Measurements from ENCODE around the gene MKNK1.

GRCh38 chr1:46630719-46631118 lies 26.7 kb upstream of the MKNK1 start:
- TF ChIP-seq POLR2A (IDR thresholded peaks at IDR 0.05; ENCODE audit: low read depth, low read length), result no peak
- no peak for TF ChIP-seq POU2F2 (IDR thresholded peaks at IDR 0.05; ENCODE audit: low read depth, low read length)
